Stimulated activated CD4-positive, alpha-beta T cell treated with anti-CD3 and anti-CD28 coated beads, TNF-alpha, amount 100 ng/mL, for 4 hours (primary cell): ENCODE results near the gene CCDC157.

Source experiments
- DNase-seq, 3 experiments: peaks; one replicate each; pipeline ENCODE4 v3.0.0-alpha.2; 2020; ENCODE audit warnings: low read depth in 3 of 3

Gene CCDC157

GRCh38 chr22:30354644-30355043 is 2.2 kb upstream of the CCDC157 start:
- DNase-seq: no peak

GRCh38 chr22:30357236-30357570 is 396 bp downstream of the CCDC157 start:
- no peak for DNase-seq

- no peak for DNase-seq
Observed at GRCh38 chr22:30357650-30358215, 926 bp downstream of the CCDC157 start.

GRCh38 chr22:30358541-30358940 is 1.7 kb downstream of the CCDC157 start:
- no peak for DNase-seq

GRCh38 chr22:30361916-30362650 is 5.3 kb downstream of the CCDC157 start:
- DNase-seq: no peak

- DNase-seq: no peak
Observed at GRCh38 chr22:30362651-30363281, 6.0 kb downstream of the CCDC157 start.

GRCh38 chr22:30365891-30366290 is 9.1 kb downstream of the CCDC157 start:
- no peak for DNase-seq

GRCh38 chr22:30368420-30368819 is 11.6 kb downstream of the CCDC157 start:
- no peak for DNase-seq

- DNase-seq: no peak
Observed at GRCh38 chr22:30370641-30371230, 13.9 kb downstream of the CCDC157 start.

GRCh38 chr22:30371321-30371720 is 14.5 kb downstream of the CCDC157 start:
- no peak for DNase-seq

GRCh38 chr22:30371981-30372380 is 15.2 kb downstream of the CCDC157 start:
- no peak for DNase-seq

- no peak for DNase-seq
Observed at GRCh38 chr22:30372915-30373314, 16.1 kb downstream of the CCDC157 start.

- DNase-seq: no peak
Observed at GRCh38 chr22:30373331-30374325, 16.8 kb downstream of the CCDC157 start.

- DNase-seq: no peak
Observed at GRCh38 chr22:30375312-30375849, 18.6 kb downstream of the CCDC157 start.

- DNase-seq: no peak
Observed at GRCh38 chr22:30380011-30380410, 23.2 kb downstream of the CCDC157 start.

GRCh38 chr22:30381264-30381663 is 24.5 kb downstream of the CCDC157 start:
- DNase-seq: no peak

GRCh38 chr22:30382340-30382739 is 25.5 kb downstream of the CCDC157 start:
- no peak for DNase-seq

- DNase-seq: no peak
Observed at GRCh38 chr22:30383061-30383460, 26.3 kb downstream of the CCDC157 start.

- DNase-seq: no peak
Observed at GRCh38 chr22:30385942-30386341, 29.1 kb downstream of the CCDC157 start.

- no peak for DNase-seq
Observed at GRCh38 chr22:30386608-30386959, 29.8 kb downstream of the CCDC157 start.
